ENCODE data around the gene ADAMTS1. TPM values are rescaled to one million over a fixed set of nuclear protein-coding genes. Genes with fewer than 3 reads are reported as not detected.

ADAMTS1 gene
- total and polyA plus RNA-seq, 8 donors = 12.2 to 268 (median 49.6) TPM

DNA sequence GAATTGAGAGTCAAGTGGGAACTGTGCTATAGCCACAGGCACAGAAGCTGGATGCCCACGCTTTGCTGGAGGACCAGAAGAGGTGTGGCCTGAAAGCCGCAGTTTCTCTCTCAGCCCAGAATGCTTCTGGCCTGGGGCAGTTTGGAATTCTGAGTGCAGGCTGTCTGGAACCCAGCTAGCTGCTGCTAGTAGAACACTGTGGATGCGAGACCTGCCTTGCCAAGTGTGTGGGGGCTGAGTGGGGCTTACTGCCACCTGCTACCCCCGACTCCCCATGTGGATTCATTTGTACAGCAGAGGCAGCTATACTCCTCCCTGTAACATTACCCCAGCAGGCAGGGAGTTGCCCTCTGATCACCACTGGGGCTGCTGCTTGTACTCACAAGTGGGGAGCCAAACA lies 12.2 kb downstream of the ADAMTS1 start:
- H3K27me3 ChIP-seq = no peaks in the 10 kb centered on the region
- intact Hi-C loops (cut with DNase I; ENCODE audit: low total_unique reads) = no loop called here
- H3K9me3 ChIP-seq = no peaks in the 10 kb centered on the region
- TF ChIP-seq, protein P1, sequence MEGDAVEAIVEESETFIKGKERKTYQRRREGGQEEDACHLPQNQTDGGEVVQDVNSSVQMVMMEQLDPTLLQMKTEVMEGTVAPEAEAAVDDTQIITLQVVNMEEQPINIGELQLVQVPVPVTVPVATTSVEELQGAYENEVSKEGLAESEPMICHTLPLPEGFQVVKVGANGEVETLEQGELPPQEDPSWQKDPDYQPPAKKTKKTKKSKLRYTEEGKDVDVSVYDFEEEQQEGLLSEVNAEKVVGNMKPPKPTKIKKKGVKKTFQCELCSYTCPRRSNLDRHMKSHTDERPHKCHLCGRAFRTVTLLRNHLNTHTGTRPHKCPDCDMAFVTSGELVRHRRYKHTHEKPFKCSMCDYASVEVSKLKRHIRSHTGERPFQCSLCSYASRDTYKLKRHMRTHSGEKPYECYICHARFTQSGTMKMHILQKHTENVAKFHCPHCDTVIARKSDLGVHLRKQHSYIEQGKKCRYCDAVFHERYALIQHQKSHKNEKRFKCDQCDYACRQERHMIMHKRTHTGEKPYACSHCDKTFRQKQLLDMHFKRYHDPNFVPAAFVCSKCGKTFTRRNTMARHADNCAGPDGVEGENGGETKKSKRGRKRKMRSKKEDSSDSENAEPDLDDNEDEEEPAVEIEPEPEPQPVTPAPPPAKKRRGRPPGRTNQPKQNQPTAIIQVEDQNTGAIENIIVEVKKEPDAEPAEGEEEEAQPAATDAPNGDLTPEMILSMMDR (IDR thresholded peaks at IDR 0.05) = no peak
- TF ChIP-seq EP300 (IDR thresholded peaks at IDR 0.05) = no peak
- no peak for TF ChIP-seq POLR2A (IDR thresholded peaks at IDR 0.05)
- no peak for TF ChIP-seq POLR2AphosphoS5 (IDR thresholded peaks at IDR 0.05)
- peaks cover 0 to 7% (median 4%) of the 10 kb centered on the region in 4 donors for H3K4me1 ChIP-seq
- no peak overlapping the region for H3K27ac ChIP-seq
- no peak overlapping the region for H3K4me3 ChIP-seq
- peaks cover 9 to 18% (median 17%) of the 10 kb centered on the region in 4 donors for H3K36me3 ChIP-seq
- DNase-seq = no peak
- WGBS, 5 donors = 71 to 93% (median 87%) methylated on average over 4 of the region's 4 CpGs

DNA sequence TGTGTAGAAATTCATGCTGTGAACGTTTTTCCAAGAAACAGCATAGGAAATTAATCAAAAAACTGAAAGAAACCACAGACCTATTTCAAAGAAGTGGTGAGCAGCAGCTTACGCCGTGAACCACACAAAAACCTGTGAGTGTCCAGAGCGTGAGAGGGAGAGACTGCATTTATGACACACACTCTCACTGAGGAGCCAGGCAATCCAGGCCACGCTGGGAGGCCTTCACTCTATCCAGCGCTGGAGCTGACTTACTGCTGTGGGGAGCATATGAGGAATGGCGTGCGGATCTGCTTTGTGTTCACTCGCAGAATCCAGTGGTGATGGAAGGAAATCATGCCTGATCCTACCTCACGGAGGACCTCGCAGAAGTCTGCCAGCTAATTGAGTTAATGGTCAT lies 12.7 kb downstream of the ADAMTS1 start:
- H3K36me3 ChIP-seq = peaks cover 4 to 13% (median 13%) of the 10 kb centered on the region in 4 donors
- no peak for TF ChIP-seq POLR2AphosphoS5 (IDR thresholded peaks at IDR 0.05)
- TF ChIP-seq, protein P1 (IDR thresholded peaks at IDR 0.05) = no peak
- TF ChIP-seq EP300 (IDR thresholded peaks at IDR 0.05) = no peak
- no peak for TF ChIP-seq POLR2A (IDR thresholded peaks at IDR 0.05)
- no peak overlapping the region for H3K4me3 ChIP-seq
- WGBS, 5 donors = 81 to 88% (median 86%) methylated on average over 11 of the region's 11 CpGs
- no peak for DNase-seq
- intact Hi-C loops (cut with DNase I; ENCODE audit: low total_unique reads) = no loop called here
- H3K4me1 ChIP-seq = peaks cover 0 to 3% (median 1%) of the 10 kb centered on the region in 4 donors
- no peaks in the 10 kb centered on the region for H3K27me3 ChIP-seq
- no peaks in the 10 kb centered on the region for H3K9me3 ChIP-seq
- no peak overlapping the region for H3K27ac ChIP-seq

DNA sequence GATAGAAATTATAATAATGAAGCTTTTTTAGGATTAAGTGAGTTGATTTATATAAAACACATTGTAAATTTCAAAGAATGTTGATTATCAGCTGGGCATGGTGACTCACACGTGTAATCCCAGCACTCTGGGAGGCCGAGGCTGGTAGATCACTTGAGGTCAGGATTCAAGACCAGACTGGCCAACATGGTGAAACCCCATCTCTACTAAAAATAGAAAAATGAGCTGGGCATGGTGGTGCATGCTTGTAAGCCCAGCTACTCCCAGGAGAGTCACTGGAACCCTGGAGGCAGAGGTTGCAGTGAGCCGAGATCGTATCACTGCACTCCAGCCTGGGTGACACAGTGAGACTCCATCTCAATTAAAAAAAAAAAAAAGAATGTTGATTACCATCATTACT lies 18.4 kb downstream of the ADAMTS1 start:
- Histone ChIP-seq H3K4me1 (no peaks in the 10 kb centered on the region), H3K9me3 (no peaks in the 10 kb centered on the region), H3K36me3 (no peaks in the 10 kb centered on the region), H3K27ac (no peak overlapping the region), H3K4me3 (no peak overlapping the region), H3K27me3 (no peaks in the 10 kb centered on the region)
- intact Hi-C loops (cut with DNase I; ENCODE audit: low total_unique reads) = no loop called here
- no peak for TF ChIP-seq POLR2A (IDR thresholded peaks at IDR 0.05)
- no peak for TF ChIP-seq POLR2AphosphoS5 (IDR thresholded peaks at IDR 0.05)
- TF ChIP-seq, protein P1 (IDR thresholded peaks at IDR 0.05) = no peak
- TF ChIP-seq EP300 (IDR thresholded peaks at IDR 0.05) = no peak
- no peak for DNase-seq
- WGBS, 5 donors = 72 to 83% (median 74%) methylated on average over 4 of the region's 4 CpGs

DNA sequence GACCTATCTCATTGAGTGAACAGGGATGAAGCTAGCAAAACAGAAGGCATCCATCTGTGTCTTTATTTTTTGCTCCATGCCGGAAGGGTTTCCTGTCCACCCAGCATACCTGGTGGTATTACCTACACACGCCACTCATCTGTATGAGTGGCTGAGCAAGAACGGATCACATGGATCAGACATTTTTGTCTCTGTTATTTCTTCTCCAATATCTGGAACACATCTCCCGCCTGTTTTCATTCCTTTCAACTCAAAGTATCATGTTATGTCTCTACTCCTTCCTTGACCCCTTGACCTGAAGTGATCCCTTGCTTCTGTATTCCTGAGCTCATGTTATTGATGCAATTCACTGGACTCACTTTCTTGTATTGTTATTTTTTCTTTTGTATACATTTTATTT lies 24.7 kb downstream of the ADAMTS1 start:
- no peak overlapping the region for H3K4me3 ChIP-seq
- H3K4me1 ChIP-seq = peaks cover 0 to 4% (median under 1%) of the 10 kb centered on the region in 4 donors
- WGBS, 5 donors = 58 to 92% (median 73%) methylated on average over 4 of the region's 4 CpGs
- DNase-seq = no peak
- TF ChIP-seq EP300 (IDR thresholded peaks at IDR 0.05) (no peak), POLR2AphosphoS5 (IDR thresholded peaks at IDR 0.05) (no peak), POLR2A (IDR thresholded peaks at IDR 0.05) (no peak)
- TF ChIP-seq, protein P1 (IDR thresholded peaks at IDR 0.05) = no peak
- no peaks in the 10 kb centered on the region for H3K36me3 ChIP-seq
- intact Hi-C loops (cut with DNase I; ENCODE audit: low total_unique reads) = no loop called here
- no peak overlapping the region for H3K27ac ChIP-seq
- H3K9me3 ChIP-seq = no peaks in the 10 kb centered on the region
- H3K27me3 ChIP-seq = no peaks in the 10 kb centered on the region

Data from stomach (tissue), 9 donors.